Measurements from ENCODE around the gene PABPN1L.

GRCh38 chr16:88881675-88882357 lies 15.4 kb upstream of the PABPN1L start:
- TF ChIP-seq CTCF (IDR thresholded peaks at IDR 0.05; ENCODE audit: insufficient read depth, low read depth, low read length) (no peak), EZH2 (IDR thresholded peaks at IDR 0.05; ENCODE audit: insufficient read depth, low read length) (no peak)

All from astrocyte (in vitro differentiated cells and primary cell).